ENCODE results near the gene MBD6.

- TF ChIP-seq, protein P1, sequence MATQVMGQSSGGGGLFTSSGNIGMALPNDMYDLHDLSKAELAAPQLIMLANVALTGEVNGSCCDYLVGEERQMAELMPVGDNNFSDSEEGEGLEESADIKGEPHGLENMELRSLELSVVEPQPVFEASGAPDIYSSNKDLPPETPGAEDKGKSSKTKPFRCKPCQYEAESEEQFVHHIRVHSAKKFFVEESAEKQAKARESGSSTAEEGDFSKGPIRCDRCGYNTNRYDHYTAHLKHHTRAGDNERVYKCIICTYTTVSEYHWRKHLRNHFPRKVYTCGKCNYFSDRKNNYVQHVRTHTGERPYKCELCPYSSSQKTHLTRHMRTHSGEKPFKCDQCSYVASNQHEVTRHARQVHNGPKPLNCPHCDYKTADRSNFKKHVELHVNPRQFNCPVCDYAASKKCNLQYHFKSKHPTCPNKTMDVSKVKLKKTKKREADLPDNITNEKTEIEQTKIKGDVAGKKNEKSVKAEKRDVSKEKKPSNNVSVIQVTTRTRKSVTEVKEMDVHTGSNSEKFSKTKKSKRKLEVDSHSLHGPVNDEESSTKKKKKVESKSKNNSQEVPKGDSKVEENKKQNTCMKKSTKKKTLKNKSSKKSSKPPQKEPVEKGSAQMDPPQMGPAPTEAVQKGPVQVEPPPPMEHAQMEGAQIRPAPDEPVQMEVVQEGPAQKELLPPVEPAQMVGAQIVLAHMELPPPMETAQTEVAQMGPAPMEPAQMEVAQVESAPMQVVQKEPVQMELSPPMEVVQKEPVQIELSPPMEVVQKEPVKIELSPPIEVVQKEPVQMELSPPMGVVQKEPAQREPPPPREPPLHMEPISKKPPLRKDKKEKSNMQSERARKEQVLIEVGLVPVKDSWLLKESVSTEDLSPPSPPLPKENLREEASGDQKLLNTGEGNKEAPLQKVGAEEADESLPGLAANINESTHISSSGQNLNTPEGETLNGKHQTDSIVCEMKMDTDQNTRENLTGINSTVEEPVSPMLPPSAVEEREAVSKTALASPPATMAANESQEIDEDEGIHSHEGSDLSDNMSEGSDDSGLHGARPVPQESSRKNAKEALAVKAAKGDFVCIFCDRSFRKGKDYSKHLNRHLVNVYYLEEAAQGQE (IDR thresholded peaks at IDR 0.05), result no peak
- TF ChIP-seq POLR2A (IDR thresholded peaks at IDR 0.05; ENCODE audit: low read length) (no peak), MAX (IDR thresholded peaks at IDR 0.05) (no peak), CTCF (IDR thresholded peaks at IDR 0.05) (no peak), CHD2 (IDR thresholded peaks at IDR 0.05; ENCODE audit: low read length, partially characterized antibody) (no peak)
These were observed 52.2 kb downstream of the MBD6 start for GRCh38 chr12:57574795-57575194.

Measured in A549 (cell line).